Measurements from ENCODE around the gene DNAJC27. TPM values are rescaled to one million over a fixed set of nuclear protein-coding genes. Genes with fewer than 3 reads are reported as not detected.
"Not testable (repeated sequence)": the region's sequence is repeated elsewhere in the genome, so short reads cannot be mapped to it uniquely, and the experiment has no call there.

The DNAJC27 gene
- polyA plus RNA-seq, 1 experiment: 2.3 TPM

DNA sequence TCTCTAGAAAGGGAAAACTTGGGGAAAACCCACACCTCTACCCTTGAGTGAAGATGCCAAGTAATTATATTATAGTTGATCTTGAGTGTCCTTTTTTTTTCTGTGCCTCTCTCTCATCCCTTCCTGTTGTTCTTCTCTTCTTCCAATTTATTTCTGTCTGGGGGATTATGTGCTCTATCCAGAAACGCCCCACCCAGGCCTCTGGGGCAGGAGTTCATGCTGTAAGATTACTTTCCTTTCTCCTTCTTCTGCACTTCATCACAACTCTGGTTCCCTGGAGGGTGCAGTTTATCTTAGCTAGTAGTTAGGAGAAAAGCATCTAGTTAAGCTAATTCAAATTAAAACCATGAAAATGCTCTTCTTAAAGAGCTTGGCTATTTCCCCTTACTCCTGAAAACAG lies 30.3 kb upstream of the DNAJC27 start:
- DNase-seq (ENCODE audit: low read depth): no peak
- peaks cover 2% of the 10 kb centered on the region; the same call in 1 of the 2 replicates for H3K27me3 ChIP-seq (ENCODE audit: control insufficient read depth, insufficient read depth, low read length)
- POLR2A ChIA-PET: no interaction called here
- CTCF ChIA-PET: no interaction called here
- TF ChIP-seq, protein P1, sequence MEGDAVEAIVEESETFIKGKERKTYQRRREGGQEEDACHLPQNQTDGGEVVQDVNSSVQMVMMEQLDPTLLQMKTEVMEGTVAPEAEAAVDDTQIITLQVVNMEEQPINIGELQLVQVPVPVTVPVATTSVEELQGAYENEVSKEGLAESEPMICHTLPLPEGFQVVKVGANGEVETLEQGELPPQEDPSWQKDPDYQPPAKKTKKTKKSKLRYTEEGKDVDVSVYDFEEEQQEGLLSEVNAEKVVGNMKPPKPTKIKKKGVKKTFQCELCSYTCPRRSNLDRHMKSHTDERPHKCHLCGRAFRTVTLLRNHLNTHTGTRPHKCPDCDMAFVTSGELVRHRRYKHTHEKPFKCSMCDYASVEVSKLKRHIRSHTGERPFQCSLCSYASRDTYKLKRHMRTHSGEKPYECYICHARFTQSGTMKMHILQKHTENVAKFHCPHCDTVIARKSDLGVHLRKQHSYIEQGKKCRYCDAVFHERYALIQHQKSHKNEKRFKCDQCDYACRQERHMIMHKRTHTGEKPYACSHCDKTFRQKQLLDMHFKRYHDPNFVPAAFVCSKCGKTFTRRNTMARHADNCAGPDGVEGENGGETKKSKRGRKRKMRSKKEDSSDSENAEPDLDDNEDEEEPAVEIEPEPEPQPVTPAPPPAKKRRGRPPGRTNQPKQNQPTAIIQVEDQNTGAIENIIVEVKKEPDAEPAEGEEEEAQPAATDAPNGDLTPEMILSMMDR (IDR thresholded peaks at IDR 0.05; ENCODE audit: insufficient read depth, low read depth, low read length): no peak
- no peaks in the 10 kb centered on the region for H3K36me3 ChIP-seq (ENCODE audit: control insufficient read depth, insufficient read depth, low read length)
- no peak overlapping the region for H3K4me3 ChIP-seq (ENCODE audit: low read depth, low read length)

DNA sequence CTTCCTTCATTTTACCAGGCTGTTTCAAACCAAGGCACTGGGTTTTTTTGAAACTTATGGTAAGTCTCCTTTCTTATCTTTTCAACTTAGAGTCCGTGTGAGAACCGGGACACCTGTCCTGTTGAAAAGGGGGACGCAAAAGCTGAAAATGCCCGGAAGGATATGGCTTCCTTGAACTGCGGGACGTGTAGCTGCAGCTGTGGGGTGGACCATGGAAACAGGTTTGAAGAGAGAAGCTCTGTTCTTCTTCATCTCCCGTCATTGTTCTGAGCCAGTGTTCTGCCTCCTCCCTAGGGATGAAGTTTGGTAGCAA lies 29.5 kb upstream of the DNAJC27 start:
- CTCF ChIA-PET: no interaction called here
- Histone ChIP-seq H3K4me3 (ENCODE audit: low read depth, low read length) (no peak overlapping the region), H3K36me3 (ENCODE audit: control insufficient read depth, insufficient read depth, low read length) (no peaks in the 10 kb centered on the region), H3K27me3 (ENCODE audit: control insufficient read depth, insufficient read depth, low read length) (peaks cover 2% of the 10 kb centered on the region; the same call in 1 of the 2 replicates)
- POLR2A ChIA-PET: no interaction called here
- DNase-seq (ENCODE audit: low read depth): no peak
- TF ChIP-seq, protein P1 (IDR thresholded peaks at IDR 0.05; ENCODE audit: insufficient read depth, low read depth, low read length): no peak

DNA sequence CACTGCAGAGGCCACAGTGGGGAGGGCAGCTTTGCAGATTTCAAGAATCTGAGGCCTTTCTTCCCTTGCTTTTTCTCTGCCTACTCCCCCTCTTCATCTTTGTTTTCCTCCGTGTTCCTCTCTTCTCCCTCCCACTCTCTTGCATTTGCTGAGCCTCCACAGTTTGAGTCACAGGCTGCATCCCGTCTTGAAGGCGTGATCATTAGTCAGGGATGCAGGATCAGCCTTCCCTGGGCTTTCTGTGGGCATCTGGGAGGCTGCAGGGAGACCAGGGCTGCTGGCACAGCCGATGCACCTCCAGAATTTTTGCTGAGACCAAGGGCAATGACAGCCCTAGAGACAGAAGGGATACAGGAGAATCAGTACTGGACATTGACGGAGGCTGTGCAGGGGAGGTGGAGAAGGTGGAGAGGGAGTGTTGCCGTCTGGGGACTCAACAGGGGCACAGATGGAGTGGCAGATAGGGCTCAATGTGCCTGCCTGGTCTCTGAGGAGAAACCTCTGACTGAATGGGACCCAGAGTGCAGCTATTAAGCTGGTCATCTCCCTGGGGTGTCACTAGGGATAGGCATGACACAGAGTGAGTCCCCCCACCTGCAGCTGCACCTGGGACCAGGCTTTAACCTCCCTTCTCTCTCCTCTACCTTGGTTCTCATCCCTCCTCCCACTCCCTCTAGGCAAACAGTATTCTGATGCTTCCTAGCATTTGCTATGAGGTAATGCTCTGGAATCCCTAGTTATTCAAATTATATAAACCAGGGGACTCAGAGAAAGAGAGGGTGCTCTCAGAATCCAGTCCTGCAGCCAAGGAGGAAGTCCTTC lies 29.0 kb upstream of the DNAJC27 start:
- POLR2A ChIA-PET: no interaction called here
- Histone ChIP-seq H3K27me3 (ENCODE audit: control insufficient read depth, insufficient read depth, low read length) (peaks cover 2% of the 10 kb centered on the region; the same call in 1 of the 2 replicates), H3K4me3 (ENCODE audit: low read depth, low read length) (no peak overlapping the region), H3K36me3 (ENCODE audit: control insufficient read depth, insufficient read depth, low read length) (no peaks in the 10 kb centered on the region)
- CTCF ChIA-PET: no interaction called here
- TF ChIP-seq, protein P1 (IDR thresholded peaks at IDR 0.05; ENCODE audit: insufficient read depth, low read depth, low read length): no peak
- no peak for DNase-seq (ENCODE audit: low read depth)

DNA sequence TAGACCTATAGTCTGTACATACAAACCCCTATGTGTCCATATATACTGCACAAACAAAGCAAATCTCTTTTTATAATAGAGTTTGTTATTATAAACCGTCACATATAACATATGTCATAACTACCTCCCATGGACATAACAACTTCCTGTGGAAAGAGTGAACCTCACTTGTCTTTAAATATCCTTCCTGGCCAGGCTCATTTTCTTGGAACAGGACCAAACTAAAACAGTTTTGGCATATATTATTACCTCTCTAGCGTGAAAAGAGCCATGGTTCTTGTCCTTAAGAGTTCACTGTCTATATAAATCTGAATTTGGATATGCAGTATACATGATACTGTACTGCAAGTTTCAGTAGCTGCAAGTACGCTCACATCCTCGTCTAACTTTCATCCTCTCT lies 28.3 kb upstream of the DNAJC27 start:
- POLR2A ChIA-PET: no interaction called here
- CTCF ChIA-PET: no interaction called here
- Histone ChIP-seq H3K4me3 (ENCODE audit: low read depth, low read length) (no peak overlapping the region), H3K27me3 (ENCODE audit: control insufficient read depth, insufficient read depth, low read length) (peaks cover 2% of the 10 kb centered on the region; the same call in 1 of the 2 replicates), H3K36me3 (ENCODE audit: control insufficient read depth, insufficient read depth, low read length) (no peaks in the 10 kb centered on the region)
- DNase-seq (ENCODE audit: low read depth): no peak
- TF ChIP-seq, protein P1 (IDR thresholded peaks at IDR 0.05; ENCODE audit: insufficient read depth, low read depth, low read length): no peak

DNA sequence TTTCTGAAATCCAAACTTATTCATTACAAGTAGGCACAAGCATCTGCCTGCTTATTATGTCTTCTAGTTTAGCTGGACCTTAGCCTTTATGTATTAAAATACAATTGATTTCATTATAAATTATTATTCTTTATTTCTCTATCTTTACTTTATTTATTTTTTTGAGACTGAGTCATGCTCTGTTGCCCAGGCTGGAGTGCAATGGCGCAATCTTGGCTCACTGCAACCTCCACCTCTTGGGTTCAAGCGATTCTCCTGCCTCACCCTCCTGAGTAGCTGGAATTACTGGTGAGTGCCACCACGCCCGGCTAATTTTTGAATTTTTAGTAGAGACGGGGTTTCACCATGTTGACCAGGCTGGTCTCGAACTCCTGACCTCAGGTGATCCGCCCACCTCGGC lies 27.3 kb upstream of the DNAJC27 start:
- H3K27me3 ChIP-seq (ENCODE audit: control insufficient read depth, insufficient read depth, low read length); H3K36me3 ChIP-seq (ENCODE audit: control insufficient read depth, insufficient read depth, low read length); DNase-seq (ENCODE audit: low read depth); CTCF ChIA-PET; POLR2A ChIA-PET; H3K4me3 ChIP-seq (ENCODE audit: low read depth, low read length): not testable (repeated sequence)

Data from BJ (cell line).